Choroid plexus epithelial cell (primary cell): Measurements from ENCODE around the gene SKIC2.

Experiments used
- DNase-seq: peaks from one replicate; pipeline ENCODE4 v3.0.0-alpha.2; 2010; ENCODE audit warnings: low read depth
- H3K4me3 ChIP-seq: 2 replicates; pipeline ENCODE4 v1.5.1; 2011; ENCODE audit warnings: low read depth, mild to moderate bottlenecking, control low read depth, low read length, moderate library complexity
- CTCF ChIP-seq: conservative IDR thresholded peaks from 2 replicates; pipeline ENCODE4 v1.5.1; 2011; ENCODE audit warnings: low read depth, mild to moderate bottlenecking, control low read depth, inconsistent platforms, low read length, moderate library complexity

SKIC2 gene

GRCh38 chr6:31933537-31933936 is 25.4 kb upstream of the SKIC2 start:
- H3K4me3 ChIP-seq: no peak overlapping the region
- no peak for TF ChIP-seq CTCF
- DNase-seq: no peak

GRCh38 chr6:31935021-31935420 is 24.0 kb upstream of the SKIC2 start:
- no peak for TF ChIP-seq CTCF
- DNase-seq: no peak
- H3K4me3 ChIP-seq: no peak overlapping the region

DNA sequence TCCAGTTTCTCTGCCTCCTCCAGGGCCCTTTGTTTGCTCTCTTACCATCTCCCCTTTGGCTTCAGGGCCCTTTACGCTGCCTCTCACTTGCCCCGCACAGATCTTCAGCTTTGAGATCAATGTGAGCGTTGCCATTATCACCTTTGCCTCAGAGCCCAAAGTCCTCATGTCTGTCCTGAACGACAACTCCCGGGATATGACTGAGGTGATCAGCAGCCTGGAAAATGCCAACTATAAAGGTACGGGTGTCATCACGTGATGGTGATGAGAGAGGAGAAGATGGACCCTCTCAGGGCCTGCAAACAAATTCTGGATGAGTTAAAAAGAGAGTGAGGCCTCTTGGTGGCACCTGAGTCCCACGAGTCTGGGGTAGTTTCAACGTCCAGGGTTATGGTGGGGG is 23.2 kb upstream of the SKIC2 start:
- no peak for DNase-seq
- no peak for TF ChIP-seq CTCF
- no peak overlapping the region for H3K4me3 ChIP-seq

DNA sequence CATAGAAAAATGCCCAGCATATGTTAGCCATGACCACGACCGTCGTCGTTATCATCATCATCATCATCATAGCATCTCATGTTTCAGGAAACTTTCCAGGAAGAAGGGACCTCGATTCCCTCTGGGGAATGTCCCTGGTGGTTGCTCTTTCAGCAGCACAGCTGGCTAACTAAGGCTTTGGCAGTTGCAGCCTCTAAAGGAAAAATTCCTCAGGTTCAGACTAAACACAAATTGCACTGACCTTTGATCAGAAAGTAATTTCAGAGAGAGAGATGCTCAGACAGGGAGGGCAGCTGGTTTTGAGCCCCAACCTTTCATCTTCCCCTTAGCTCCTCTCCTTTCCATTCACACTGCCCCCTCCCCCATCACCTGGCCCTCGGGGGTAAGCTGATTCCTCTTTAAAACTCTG is 18.7 kb upstream of the SKIC2 start:
- peak; percentile 52 for DNase-seq
- TF ChIP-seq CTCF: peak; percentile 27

DNA sequence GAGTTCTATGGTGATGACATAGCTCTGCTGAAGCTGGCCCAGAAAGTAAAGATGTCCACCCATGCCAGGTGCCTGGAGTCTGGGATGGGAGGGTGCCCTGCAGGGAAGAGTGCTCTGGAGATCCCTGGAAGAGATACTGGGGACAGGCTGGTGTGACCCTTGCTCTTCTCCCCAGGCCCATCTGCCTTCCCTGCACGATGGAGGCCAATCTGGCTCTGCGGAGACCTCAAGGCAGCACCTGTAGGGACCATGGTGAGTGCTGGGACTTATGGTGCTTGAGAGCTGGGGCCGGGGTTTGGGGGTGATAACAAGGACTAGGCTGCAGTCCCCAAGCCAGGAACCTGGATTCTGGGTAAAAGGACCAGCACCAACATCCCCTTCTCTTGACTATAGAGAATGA is 15.2 kb upstream of the SKIC2 start:
- TF ChIP-seq CTCF: no peak
- no peak for DNase-seq
- no peak overlapping the region for H3K4me3 ChIP-seq

More for the DNA sequence above, 18.7 kb upstream of the SKIC2 start:
- no peak overlapping the region for H3K4me3 ChIP-seq

DNA sequence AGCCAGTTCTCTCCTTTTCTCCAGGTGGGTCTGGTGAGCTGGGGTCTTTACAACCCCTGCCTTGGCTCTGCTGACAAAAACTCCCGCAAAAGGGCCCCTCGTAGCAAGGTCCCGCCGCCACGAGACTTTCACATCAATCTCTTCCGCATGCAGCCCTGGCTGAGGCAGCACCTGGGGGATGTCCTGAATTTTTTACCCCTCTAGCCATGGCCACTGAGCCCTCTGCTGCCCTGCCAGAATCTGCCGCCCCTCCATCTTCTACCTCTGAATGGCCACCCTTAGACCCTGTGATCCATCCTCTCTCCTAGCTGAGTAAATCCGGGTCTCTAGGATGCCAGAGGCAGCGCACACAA is 13.8 kb upstream of the SKIC2 start:
- H3K4me3 ChIP-seq: no peak overlapping the region
- TF ChIP-seq CTCF: no peak
- no peak for DNase-seq

DNA sequence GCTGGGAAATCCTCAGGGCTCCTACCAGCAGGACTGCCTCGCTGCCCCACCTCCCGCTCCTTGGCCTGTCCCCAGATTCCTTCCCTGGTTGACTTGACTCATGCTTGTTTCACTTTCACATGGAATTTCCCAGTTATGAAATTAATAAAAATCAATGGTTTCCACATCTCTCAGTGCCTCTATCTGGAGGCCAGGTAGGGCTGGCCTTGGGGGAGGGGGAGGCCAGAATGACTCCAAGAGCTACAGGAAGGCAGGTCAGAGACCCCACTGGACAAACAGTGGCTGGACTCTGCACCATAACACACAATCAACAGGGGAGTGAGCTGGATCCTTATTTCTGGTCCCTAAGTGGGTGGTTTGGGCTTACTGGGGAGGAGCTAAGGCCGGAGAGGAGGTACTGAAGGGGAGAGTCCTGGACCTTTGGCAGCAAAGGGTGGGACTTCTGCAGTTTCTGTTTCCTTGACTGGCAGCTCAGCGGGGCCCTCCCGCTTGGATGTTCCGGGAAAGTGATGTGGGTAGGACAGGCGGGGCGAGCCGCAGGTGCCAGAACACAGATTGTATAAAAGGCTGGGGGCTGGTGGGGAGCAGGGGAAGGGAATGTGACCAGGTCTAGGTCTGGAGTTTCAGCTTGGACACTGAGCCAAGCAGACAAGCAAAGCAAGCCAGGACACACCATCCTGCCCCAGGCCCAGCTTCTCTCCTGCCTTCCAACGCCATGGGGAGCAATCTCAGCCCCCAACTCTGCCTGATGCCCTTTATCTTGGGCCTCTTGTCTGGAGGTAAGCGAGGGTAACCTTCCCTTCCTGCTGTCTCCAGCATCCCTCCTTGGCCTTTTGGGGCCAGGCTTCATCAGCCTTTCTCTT is 13.2 kb upstream of the SKIC2 start, which contains the start of gene CFB:
Gene CFB, plus strand, starts transcription at position 589 of the 863 bp plus-strand sequence. Its CDS starts 127 bp downstream, at position 716.
- peak; percentile 90 for DNase-seq
- peak within 1 kb of the TSS; percentile 22 for H3K4me3 ChIP-seq
- no peak for TF ChIP-seq CTCF
